ACC112 (cell line): ENCODE results near the gene FASN.

Source experiments
- H2AFZ ChIP-seq: fragments of 200-600 bp; sonication (generic); one replicate; pipeline ENCODE4 v1.6.0; 2017; ENCODE audit warnings: antibody characterized with exemption, low read length; ENCODE audit not compliant: unreplicated experiment
- H3K27ac ChIP-seq: fragments of 200-600 bp; sonication (generic); 2 replicates; pipeline ENCODE4 v1.5.1; 2014; ENCODE audit warnings: low read depth, mild to moderate bottlenecking, antibody characterized with exemption, low read length, moderate library complexity
- H3K27me3 ChIP-seq: fragments of 200-600 bp; sonication (generic); 2 replicates; pipeline ENCODE4 v1.6.1; 2014; ENCODE audit warnings: mild to moderate bottlenecking, antibody characterized with exemption, low read length, moderate library complexity, mixed read lengths; ENCODE audit not compliant: insufficient read depth
- H3K36me3 ChIP-seq: fragments of 200-600 bp; sonication (generic); 2 replicates; pipeline ENCODE4 v1.6.1; 2016; ENCODE audit warnings: mild to moderate bottlenecking, antibody characterized with exemption, low read length, moderate library complexity, mixed read lengths; ENCODE audit not compliant: insufficient read depth
- H3K4me1 ChIP-seq: fragments of 200-600 bp; sonication (generic); one replicate; pipeline ENCODE4 v1.6.1; 2016; ENCODE audit warnings: low read length, mixed read lengths; ENCODE audit not compliant: insufficient read depth, unreplicated experiment, control insufficient read depth
- H3K4me3 ChIP-seq: fragments of 200-600 bp; sonication (generic); 2 replicates; pipeline ENCODE4 v1.5.1; 2014; ENCODE audit warnings: mild to moderate bottlenecking, low read depth, low read length
- H3K79me2 ChIP-seq: fragments of 200-600 bp; sonication (generic); one replicate; pipeline ENCODE4 v1.6.0; 2016; ENCODE audit warnings: low read length; ENCODE audit not compliant: control insufficient read depth, unreplicated experiment, insufficient read depth

Gene FASN

DNA sequence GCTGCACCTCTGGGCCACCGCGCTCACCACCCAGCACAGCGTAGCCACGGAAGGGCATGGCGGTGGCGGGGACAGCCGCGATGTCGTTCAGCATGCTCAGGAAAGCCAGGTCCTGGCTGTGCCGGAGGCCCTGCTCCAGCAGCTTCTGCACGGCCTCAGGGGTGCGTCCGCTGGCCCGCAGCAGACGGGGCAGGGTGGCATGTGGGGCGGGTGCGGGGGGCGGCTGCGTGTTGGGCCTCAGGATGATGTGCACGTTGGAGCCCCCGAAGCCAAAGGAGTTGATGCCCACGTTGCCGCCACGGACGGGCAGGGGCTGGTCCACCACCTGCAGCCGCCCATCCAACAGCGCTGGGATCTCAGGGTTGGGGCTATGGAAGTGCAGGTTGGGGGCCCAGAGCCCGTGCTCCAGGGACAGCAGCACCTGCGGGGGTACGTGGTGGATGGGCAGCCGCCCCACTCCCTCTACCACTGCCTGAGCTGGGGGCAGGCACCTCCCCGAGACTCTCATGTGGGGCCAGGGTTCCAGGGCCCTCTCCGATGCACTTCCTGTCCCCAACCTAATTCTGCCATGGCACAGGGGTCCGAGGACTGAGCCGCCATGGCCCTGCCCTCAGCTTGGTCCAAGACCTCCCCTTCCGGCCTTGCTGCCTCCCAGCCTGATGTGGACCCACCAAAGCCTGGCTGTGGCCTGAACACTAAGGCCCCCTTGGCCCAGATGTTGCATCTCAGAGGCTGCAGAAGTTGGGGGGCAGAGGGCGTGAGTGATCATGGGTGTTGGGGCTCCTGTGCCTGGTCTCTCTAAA is 6.6 kb downstream of the FASN start:
- Histone ChIP-seq H3K27ac (no peak overlapping the region), H3K79me2 (peaks cover 18% of the 10 kb centered on the region), H3K4me3 (no peak overlapping the region), H3K4me1 (peaks cover 8% of the 10 kb centered on the region), H3K27me3 (no peaks in the 10 kb centered on the region), H3K36me3 (peaks cover 20% of the 10 kb centered on the region; the same call in 1 of the 2 replicates), H2AFZ (no peak overlapping the region)

DNA sequence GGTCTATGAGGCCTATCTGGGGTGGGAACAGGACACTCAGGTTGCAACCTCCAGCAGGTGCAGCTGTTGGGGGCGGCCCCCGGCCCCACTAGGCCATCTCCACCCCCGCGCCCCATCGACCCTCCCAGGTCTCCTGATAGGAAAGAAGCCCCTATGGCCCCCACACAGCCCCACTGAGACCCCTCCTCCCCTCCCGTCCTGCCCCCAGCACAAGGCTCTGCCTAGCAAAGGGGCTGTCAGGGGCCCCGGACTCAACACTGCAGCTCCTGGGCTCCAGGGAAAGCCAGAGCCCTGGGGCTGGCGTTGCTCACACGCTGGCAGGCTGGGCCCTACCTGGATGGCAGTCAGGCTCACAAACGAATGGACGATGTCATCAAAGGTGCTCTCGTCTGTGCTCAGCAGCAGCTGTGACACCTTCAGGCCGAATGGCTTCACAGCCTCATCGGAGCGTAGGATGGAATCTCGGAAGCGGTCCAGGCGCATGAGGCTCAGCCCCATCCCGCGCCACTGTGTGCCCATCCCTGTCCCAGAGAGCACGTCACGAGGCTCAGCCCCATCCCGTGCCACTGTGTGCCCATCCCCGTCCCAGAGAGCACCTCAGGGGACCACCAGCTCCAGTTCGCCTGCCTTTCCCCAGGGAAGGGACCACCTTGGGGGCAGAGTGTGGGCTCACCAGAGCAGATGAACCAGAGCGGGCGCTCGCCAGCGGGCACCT is 7.3 kb downstream of the FASN start:
- Histone ChIP-seq H3K4me3 (no peak overlapping the region), H3K27ac (no peak overlapping the region), H3K79me2 (peaks cover 10% of the 10 kb centered on the region), H3K27me3 (no peaks in the 10 kb centered on the region), H3K36me3 (peaks cover 20% of the 10 kb centered on the region; the same call in 1 of the 2 replicates), H3K4me1 (peaks cover under 1% of the 10 kb centered on the region), H2AFZ (no peak overlapping the region)

DNA sequence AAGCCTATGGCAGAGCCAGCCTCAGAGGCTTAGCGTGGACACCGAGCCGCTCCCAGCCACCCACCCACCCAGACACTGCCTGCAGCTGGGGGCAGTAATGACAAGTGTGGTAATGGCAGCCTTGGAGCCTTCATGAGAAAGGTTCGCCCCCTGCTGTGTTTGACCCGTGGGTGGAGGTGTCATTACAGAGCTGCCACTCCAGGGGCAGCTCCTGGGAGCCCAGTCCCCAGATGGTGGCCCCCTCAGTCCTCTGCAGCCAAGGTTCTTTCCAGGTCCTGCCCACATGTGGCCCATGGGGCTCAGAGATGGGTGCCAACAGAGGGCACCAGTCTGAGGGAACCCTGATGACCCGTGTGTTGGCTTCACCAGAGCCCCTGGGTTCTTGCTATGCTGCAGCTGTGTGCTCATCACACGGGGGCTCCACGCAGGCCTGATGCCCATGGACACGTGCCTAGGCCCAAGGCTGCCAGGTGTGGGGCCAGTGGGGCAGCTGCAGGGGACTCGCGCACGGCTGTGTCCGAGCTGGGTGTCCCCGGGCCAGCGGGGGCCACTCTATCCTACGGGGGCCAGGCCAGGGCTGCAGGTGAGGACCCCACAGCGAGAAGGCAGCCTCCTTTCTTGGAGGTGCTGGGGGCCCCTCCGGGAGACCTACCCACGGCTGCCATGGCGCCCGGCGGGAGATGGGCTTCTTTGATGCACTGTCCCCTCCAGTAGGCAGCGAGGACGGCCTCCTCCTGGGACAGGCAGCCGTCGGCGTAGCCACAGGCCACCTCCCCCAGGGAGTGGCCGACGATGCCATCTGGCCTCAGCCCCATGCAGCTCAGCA is 8.1 kb downstream of the FASN start:
- no peaks in the 10 kb centered on the region for H3K4me1 ChIP-seq
- no peak overlapping the region for H3K27ac ChIP-seq
- no peaks in the 10 kb centered on the region for H3K27me3 ChIP-seq
- peaks cover 16% of the 10 kb centered on the region; the same call in 1 of the 2 replicates for H3K36me3 ChIP-seq
- peaks cover 2% of the 10 kb centered on the region for H3K79me2 ChIP-seq
- no peak overlapping the region for H3K4me3 ChIP-seq
- no peak overlapping the region for H2AFZ ChIP-seq

DNA sequence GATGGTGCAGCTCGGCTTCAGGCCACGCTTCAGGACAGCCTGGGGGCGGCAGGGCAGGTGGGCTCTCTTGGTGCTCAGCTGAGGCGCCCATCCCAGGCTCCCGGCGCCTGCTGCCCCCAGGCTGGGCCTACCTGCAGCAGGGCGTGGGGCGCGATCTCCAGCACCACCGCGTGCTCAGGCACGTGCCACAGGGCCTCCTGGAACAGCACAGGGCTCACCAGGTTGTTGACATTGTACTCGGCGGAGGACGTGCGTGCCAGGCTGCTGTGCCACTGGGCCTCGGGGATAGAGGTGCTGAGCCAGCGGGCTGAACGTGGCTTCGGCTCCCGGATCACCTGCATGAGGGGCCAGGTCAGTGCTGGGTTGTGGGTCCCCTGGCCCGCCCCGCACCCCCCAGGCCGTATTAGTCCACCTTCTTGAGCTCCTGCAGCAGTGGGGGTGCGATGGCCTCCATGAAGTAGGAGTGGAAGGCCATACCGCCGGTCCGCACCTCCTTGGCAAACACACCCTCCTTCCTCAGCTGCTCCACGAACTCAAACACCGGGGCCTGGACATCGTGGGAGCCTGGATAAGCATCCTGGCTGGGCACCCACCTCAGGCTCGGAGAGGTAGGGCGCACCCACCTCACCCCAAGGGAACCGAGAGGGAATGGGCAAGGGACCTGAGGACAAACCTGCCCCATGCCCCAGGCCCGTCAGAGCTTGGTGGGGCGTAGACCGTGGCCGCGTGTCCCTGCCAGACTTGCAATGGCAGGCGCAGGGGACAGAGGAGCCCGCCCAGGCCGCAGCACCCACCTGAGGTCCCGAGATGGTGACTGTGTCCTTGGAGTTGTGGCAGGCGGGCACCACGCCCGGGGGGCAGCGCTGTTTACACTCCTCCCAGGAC is 9.0 kb downstream of the FASN start:
- Histone ChIP-seq H3K4me1 (no peaks in the 10 kb centered on the region), H2AFZ (no peak overlapping the region), H3K27ac (no peak overlapping the region), H3K27me3 (no peaks in the 10 kb centered on the region), H3K36me3 (peaks cover 20% of the 10 kb centered on the region; the same call in 1 of the 2 replicates), H3K79me2 (peaks cover 2% of the 10 kb centered on the region), H3K4me3 (no peak overlapping the region)

DNA sequence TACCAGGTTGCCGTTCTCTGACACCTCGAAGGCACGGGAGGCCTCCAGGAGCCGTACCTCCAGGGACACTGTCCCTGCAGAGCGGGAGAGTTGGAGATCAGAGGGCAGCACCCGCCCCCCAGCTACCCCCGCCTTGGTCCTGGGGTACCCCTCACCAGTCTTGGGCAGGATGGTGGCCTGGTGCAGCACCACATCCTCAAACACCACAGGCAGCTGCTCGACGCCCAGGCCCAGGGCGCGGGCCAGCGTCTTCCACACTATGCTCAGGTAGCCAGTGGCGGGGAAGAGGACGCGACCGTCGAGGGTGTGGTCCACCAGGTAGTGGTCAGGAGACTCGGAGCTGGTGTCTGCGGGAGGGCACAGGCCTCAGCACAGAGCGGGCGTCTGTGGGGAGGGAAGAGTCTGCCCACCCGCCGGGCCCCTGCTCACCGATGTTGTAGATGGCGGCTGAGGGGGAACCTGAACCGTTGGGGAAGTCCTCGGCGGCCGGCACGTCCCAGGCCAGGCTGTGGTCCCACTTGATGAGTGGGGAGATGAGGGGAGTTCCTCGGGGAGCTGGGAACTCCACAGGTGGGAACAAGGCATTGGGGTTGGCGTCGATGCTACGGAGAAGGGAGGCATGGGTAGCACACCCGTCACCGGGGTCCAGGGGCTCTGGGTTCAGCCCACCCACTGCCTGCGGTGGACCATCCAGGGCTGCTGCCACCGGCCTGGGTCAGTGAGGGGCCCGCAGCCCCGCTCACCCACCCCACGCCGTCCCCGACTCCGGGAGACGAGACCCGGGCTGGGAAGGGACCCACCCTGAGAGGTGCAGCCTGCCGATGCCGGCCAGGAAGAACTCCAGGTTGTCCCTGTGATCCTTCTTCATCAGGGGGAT is 9.8 kb downstream of the FASN start:
- H3K27ac ChIP-seq, result no peak overlapping the region
- no peaks in the 10 kb centered on the region for H3K27me3 ChIP-seq
- peaks cover 2% of the 10 kb centered on the region for H3K79me2 ChIP-seq
- no peaks in the 10 kb centered on the region for H3K4me1 ChIP-seq
- peaks cover 22% of the 10 kb centered on the region; the same call in 1 of the 2 replicates for H3K36me3 ChIP-seq
- H2AFZ ChIP-seq, result no peak overlapping the region
- no peak overlapping the region for H3K4me3 ChIP-seq

DNA sequence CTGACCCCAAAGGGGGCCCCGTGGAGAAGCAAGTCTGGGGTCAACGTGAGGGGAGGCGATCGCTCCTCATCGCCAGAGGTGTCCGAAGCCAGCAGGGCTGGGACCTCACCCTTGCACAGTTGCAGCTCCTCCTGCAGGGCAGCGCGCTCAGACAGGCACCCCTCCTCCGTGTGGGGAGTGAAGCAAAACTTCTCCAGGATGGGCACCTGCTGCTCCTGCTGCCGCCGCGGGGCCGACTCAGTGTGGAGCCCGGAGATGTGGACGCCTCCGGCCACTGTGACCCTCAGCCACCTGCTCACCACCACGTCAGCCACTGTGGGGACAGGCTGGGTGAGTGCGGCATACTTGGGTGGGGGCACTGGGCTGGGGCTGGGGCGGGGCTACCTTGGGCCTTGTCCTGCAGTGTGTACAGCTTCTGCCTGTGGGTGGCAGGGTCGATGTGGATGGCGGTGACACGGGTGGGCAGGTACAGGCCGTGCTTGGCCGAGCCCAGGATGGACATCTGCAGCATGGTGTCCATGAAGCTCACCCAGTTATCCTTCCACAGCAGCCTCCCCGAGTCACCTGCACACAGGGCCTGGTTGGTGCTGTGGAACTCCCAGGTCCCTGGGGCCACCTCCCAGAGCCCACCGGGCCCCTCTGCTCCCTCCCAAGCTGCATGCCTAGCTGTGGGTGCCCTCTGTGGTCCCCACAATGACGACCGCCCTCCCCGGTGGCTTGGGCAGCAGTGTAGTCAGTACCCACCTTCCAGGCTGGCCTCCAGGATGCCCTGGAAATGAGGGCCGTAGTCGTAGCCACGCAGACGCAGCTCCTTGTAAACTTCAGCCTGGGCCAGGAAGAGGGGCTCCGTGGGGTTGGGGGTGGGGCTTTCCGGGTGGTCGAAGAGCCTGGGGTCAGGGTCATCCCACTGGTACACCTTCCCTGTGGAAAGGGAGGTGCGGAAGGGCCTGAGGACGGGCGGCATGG is 10.8 kb downstream of the FASN start:
- Histone ChIP-seq H3K4me3 (no peak overlapping the region), H3K36me3 (peaks cover 21% of the 10 kb centered on the region; the same call in 1 of the 2 replicates), H3K27me3 (no peaks in the 10 kb centered on the region), H2AFZ (no peak overlapping the region), H3K4me1 (no peaks in the 10 kb centered on the region), H3K79me2 (no peaks in the 10 kb centered on the region), H3K27ac (no peak overlapping the region)

DNA sequence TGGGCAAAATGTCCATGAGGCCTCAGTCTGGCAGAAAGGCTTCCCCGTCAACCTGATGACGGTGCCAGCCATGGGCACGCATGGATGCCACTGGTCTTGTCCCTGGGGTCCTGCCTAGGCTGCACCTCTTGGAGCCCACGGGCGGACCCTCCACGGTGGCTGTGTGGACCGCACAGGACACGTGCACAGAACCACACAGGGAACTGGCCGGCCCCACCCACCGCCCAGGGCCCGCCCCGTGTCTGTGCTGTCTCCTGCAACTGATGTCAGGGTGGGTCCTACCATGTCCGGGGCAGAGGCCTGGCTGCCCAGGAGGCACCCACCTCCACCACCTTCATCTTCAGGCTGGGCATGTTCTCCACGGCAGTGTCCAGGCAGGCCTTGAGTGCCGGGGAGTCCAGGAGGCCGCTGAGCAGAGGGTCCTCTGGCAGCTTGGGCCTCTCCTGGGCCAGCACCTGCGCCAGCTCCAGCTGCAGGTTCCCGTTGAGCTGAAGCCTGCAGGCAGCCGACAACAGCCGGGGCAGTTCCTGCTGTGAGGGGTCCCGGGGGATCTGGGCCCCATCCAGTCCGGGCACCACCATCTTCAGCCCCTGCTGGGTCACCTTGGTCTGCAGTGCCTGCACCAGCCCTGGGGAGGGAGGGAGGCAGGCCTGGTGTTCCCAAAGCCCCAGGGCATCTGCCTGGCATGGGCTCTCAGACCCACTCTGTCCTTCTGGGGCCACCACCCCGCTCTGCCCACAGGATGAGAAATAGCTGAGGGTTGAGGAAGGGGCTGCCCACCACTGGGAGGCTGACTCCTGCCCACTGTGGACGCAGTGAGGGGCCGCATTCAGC is 11.9 kb downstream of the FASN start:
- peaks cover 21% of the 10 kb centered on the region; the same call in 1 of the 2 replicates for H3K36me3 ChIP-seq
- H2AFZ ChIP-seq, result no peak overlapping the region
- H3K27ac ChIP-seq, result no peak overlapping the region
- no peaks in the 10 kb centered on the region for H3K27me3 ChIP-seq
- H3K79me2 ChIP-seq, result no peaks in the 10 kb centered on the region
- no peak overlapping the region for H3K4me3 ChIP-seq
- H3K4me1 ChIP-seq, result no peaks in the 10 kb centered on the region
